ENCODE data around the gene FAM227B.
"Not testable (repeated sequence)": the region's sequence is repeated elsewhere in the genome, so short reads cannot be mapped to it uniquely, and the experiment has no call there.

FAM227B gene

DNA sequence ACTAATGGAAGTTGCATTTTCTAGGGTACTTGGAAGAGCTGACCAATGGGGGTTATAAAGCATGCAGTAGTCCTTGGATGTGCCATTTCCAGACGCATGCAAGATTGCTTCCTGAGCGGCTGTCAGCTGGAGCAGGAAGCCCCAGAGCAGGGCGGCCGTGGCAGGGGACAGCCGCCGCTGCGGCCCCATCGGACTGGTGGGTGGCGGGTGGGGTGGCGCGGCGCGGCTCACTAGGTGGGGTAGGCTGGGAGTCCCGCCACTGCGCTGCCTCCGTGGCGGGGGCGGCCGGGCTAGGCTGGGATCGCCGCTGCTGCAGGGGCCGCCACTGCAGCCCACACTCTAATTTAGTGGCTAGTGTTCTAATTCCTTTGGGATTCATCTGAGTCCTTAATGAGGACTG lies 254.1 kb downstream of the FAM227B start:
- no peak for DNase-seq

DNA sequence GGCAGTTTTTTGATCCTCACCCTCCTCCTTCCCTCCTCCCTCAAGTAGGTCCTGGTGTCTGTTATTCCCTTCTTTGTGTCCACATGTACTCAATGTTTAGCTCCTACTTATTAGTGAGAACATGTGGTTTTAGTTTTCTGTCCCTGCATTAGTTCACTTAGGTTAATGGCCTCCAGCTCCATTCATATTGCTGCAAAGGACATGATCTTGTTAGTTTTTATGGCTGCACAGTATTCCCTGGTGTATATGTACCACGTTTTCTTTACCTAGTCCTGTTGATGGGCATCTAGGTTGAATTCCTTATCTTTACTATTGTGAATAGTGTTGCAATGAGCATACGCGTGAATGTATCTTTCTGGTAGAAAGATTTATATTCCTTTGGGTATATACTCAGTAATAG lies 259.2 kb downstream of the FAM227B start:
- DNase-seq: no peak

GRCh38 chr15:49354439-49354838 lies 266.2 kb downstream of the FAM227B start:
- DNase-seq: not testable (repeated sequence)

GRCh38 chr15:49343546-49343945 lies 277.1 kb downstream of the FAM227B start:
- DNase-seq: no peak

GRCh38 chr15:49339656-49340055 lies 281.0 kb downstream of the FAM227B start:
- DNase-seq: no peak

GRCh38 chr15:49331951-49332350 lies 288.7 kb downstream of the FAM227B start:
- no peak for DNase-seq

DNA sequence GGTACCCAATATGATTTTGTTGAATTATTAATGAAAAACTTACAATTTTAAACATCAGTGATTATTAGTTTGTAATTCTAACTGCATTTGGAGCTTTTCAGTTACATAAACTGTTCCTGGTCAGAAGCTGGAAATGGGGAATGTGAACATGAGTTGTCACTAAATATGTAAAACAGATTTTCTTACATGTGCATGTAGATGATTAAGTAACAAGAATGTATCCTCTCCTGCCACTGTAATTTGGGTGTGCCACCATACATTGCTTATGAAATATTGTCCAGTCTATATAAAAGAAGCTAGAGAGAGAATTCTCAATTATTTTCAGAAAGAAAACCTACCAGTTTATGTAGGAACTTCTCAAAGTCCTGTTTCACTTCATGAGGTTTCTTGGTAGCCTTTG lies 289.2 kb downstream of the FAM227B start:
- DNase-seq: no peak

GRCh38 chr15:49330166-49330565 lies 290.5 kb downstream of the FAM227B start:
- no peak for DNase-seq

DNA sequence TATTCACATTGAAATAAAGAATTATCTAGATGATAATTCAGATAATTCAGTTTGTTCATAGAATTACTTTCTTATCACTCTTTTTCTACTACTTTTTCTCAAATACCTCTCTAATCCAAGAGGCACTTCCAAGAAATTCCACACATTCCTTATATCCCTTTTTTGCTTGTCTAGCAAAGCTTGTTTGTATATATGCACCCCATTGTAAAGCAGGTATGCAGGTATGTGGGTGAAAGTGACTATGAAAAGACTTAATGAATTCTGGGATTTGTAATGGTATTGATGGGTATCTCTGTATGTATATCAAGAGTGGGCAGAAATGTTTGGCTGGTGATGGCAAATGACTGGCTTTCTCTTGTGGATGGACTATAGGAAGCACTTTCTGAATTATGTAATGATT lies 291.7 kb downstream of the FAM227B start:
- DNase-seq: no peak

DNA sequence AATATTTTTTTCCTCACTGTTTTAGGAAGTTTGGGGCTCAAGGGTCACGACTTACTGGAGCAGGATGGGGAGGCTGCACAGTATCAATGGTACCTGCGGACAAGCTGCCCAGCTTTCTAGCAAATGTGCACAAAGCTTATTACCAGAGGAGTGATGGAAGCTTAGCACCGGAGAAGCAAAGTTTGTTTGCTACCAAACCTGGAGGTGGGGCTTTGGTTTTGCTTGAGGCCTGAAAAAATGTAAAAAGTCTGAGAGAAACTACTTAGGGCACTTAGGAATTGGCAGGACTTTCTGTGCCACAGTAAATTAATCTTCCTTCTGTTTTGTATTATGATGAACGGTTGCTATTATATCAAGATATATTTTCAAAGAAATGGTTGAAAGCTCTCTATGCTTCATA lies 292.7 kb downstream of the FAM227B start:
- no peak for DNase-seq

DNA sequence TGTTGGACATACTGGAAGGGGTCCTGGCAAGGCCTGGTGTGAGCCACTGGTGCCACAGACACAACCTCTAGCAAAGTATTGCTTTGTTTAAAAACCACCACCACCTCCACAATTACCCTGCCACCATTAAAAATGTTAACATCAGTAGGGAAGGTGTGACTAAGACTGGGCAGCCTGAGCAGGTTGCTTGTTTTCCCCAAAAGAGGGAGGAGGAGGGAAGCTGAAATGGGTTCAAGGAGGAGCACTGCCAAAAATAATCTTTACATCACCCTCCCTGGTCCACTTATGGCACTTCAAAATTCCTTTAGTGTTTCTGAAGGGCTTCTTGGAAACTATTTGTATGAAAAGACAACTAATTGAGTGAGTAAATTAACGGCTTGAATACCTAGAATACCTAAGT lies 297.4 kb downstream of the FAM227B start:
- no peak for DNase-seq

GRCh38 chr15:49320351-49320750 lies 300.3 kb downstream of the FAM227B start:
- no peak for DNase-seq

GRCh38 chr15:49315391-49315823 lies 305.2 kb downstream of the FAM227B start:
- DNase-seq: no peak

DNA sequence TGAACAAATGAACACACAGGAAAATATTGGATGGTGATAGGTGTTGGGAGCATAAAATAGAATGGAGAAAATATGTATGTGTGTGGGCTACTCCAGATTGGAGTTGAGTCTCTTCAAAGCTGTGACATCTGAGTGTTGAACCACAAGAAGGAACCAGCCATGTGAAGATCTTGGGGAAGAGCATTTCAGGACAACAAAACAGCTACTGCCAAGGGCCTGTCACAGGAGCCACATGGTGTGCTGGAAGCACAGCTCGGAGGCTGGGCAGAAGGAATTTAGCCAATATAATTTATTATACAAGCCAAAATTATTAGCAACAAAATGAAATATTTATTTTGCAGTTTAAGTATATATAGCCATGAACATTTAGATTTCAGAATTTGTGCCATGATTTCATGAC lies 305.9 kb downstream of the FAM227B start:
- no peak for DNase-seq

- no peak for DNase-seq
Observed at GRCh38 chr15:49313650-49314049, 307.0 kb downstream of the FAM227B start.

DNA sequence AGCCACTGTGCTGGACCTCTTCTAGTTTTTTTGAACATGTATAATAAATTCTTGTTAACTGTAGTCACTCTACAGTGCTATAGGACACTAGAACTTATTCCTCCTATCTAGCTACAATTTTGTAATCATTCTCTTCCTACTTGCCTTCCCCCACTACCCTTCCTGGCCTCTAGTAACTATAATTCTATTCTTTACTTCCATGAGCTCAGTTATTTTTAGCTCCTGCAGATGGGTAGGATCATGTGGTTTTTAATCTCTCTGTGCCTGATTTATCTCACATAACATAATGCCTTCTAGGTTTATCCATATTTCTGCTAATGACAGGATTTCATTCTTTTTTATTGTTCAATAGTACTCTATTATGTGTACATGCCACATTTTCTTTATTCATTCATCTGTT lies 310.7 kb downstream of the FAM227B start:
- no peak for DNase-seq

GRCh38 chr15:49308686-49309085 lies 311.9 kb downstream of the FAM227B start:
- peak; percentile 39 for DNase-seq

DNA sequence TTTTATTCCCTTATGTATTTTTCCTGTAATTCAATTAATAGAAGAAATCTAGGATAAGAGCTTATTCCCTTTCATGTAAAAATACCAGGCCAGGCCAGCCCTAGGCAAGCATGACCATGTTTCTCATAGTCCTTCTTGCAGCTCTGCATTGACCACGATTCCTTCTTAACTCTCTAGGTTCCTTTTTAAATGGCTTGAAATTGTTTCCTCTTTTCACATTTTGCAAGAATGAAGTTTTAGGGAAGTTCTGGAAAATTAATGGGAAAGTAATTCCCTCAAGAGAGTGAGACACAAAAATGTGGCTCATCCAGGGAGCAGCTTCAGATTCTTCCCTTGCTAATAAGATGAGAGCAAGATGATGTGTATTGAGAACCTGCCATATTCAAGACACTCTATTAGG lies 314.1 kb downstream of the FAM227B start:
- DNase-seq: no peak

DNA sequence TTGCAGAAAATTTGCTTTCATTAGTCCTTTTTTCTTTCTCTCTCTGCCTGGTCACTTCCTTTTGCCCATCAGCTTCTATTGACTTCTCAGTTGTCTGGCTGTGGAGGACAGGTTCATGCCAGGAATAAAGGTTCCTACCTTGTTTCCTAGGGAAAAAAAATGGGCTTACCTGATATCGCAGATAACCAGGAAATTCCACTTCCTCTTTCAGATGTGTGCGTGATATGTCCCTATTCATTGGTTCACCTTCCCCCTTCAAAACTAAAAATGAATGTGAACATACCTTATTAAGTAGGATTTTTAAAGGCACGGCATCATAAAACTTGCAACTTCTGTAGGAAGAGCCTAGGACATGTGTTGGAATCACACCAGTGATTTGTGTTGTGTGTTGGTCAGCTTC lies 317.6 kb downstream of the FAM227B start:
- DNase-seq: no peak

DNA sequence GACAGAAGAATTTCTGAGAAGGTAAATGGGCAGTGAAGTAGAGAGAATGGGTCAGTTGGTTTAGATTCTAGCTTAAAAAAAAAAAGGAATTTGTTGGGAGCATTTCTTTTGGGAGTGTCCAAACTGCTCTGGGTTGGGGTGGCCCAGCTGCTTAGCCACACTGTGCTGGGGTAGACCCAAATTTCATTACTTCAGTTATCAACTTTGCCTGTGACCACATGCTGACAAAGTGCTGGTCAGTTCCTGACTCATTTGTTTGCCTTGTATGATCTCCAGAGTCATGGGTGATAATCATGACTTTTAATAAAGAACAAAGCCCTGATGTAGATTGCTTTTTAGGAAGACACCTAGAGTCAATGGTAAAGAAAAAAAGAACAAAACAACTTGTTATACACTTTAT lies 319.1 kb downstream of the FAM227B start:
- no peak for DNase-seq

GRCh38 chr15:49300856-49301255 lies 319.8 kb downstream of the FAM227B start:
- DNase-seq: no peak

DNA sequence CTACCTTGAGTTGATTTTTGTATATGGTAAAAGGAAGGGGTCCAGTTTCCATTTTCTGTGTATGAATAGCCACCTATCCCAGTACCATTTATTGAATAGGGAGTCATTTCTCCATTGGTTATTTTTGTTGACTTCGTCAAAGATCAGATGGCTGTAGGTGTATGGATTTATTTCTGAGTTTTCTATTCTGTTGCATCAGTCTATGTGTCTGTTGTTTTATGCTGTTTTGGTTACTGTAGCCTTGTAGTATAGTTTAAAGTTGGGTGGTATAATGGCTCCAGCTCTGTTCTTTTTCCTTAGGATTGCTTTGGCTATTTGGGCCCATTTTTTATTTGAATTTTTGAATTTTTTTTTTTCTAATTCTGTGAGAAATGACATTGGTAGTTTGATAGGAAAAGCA lies 323.0 kb downstream of the FAM227B start:
- DNase-seq: no peak

DNA sequence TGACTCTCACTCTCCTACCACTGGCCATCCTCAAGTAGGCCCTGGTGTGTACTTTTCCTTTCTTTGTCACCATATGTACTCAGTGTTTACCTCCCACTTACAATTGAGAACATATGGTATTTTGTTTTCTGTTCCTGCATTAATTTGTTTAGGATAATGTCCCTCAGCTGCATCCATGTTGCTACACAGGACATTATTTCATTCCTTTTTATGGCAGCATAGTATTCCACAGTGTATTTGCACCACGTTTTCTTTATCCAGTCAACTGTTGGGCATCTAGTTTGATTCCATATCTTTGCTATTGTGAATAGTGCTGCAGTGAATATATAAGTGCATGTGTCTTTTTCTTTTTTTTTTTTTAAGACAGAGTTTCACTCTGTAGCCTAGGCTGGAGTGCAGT lies 324.4 kb downstream of the FAM227B start:
- no peak for DNase-seq

DNA sequence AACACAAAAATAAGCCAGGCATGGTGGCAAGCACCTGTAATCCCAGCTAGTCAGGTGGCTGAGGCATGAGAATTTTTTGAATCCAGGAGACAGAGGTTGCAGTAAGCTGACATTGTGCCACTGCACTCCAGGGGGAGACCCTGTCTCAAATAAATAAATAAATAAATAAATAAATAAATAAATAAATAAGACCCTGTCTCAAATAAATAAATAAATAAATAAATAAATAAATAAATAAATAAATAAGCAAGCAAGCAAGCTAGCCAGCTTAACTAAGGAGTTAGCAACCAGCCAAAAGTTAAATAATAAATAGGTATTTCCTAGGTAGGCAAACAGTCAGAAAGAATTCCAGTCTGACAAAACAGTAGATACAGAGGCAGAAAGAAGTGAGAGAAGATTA lies 326.7 kb downstream of the FAM227B start:
- no peak for DNase-seq

- no peak for DNase-seq
Observed at GRCh38 chr15:49290191-49290590, 330.4 kb downstream of the FAM227B start.

DNA sequence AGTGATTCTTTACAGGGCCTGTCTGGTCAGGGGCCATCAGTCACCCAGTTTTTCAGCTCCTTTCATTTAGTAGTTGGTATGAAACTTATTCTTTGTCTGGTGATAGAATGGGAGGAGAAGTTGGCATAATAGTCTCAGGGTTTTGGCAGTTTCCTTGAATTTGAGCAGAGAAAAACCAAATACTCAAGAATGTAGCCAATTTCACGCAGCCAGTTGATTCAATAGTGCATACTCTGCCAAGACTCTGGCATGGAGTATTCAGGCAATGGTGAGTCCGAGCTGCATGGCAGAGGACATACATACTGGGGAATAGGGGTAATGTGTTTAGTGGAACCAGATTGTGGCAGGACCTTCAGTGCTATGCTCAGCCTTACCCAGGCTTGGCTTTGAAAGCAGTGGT lies 332.2 kb downstream of the FAM227B start:
- DNase-seq: no peak

Measured in NCI-H2171 treated with DMSO at 0.1 percent for 48 hours (cell line).